Stimulated activated CD4-positive, alpha-beta T cell treated with anti-CD3 and anti-CD28 coated beads, Interleukin-1b, Interleukin-23, amount 100 ng/mL, for 1 hour (primary cell): ENCODE results near the gene HOXA1.

Source experiments
- DNase-seq, 2 donors: peaks; one replicate each; pipeline ENCODE4 v3.0.0-alpha.2; 2020; ENCODE audit warnings: low read depth in 2 of 2

HOXA1 gene

DNA sequence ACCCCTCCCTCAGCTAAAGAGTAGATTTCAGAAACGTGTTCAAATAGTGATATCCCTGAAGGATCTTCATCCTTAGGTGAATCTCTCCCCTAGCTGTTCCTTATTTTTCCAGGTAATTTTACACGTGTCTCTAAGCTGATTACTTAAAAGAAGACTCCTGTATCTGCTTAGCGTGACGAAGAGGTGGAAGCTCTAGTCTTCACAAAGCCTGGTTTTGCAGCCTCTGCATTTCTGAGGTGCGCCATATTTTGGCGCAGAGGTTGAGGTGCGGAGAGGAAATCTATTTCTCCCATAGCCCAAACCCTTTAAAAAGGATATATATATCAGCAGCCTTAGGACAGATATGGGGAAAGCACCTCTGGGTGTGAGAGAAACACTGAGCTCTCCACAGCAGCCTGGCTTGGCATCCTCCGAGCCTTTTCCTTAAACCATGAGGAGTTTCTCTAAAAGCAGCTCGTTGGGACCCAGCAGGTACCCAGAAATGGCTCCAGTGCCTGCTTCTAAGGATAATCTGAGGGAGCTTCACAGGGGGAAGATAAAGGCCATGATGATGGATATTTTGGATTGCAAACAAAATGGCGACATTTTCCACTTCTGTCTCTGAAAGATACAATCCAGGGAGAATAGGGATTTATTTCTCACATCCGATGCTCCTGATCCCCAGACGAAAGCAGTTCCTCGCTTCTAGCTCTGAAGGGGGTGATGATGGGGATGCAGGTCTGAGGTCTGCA lies 9.7 kb upstream of the HOXA1 start:
- no peak for DNase-seq

DNA sequence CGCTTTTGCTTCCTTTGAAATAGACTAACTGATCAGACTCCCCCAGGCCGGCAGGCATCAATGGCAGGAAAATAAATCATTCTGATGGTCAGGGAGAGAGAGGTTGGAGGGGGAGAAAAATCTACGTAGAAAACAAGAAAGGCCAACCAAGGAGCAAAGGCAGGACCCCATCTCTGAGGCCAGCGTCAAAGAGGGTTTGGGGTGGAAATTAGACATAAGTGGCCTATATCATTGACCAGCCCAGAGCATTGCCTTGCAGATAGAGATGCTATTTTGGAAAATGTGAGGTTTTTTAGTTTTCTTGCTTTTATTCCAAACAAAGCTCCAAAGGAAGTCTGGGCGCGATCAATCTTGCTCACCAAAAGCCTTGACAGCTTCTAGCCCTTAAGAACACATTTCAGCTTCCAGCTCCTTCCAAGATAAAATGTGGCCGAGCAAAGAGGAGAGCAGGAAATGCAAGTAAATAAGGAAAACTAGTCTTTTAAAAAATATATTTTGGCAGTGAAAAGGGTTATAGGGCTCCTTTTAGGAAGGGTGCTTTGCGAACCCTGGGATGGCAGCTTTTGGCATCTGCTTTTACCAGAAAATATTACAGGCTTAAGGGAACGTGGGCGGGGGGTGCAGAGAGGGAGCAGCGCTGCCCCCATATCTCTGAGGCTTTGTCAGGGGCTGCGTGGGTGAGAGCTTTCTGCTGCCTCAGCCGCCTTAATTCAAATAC lies 8.7 kb upstream of the HOXA1 start:
- DNase-seq: no peak

DNA sequence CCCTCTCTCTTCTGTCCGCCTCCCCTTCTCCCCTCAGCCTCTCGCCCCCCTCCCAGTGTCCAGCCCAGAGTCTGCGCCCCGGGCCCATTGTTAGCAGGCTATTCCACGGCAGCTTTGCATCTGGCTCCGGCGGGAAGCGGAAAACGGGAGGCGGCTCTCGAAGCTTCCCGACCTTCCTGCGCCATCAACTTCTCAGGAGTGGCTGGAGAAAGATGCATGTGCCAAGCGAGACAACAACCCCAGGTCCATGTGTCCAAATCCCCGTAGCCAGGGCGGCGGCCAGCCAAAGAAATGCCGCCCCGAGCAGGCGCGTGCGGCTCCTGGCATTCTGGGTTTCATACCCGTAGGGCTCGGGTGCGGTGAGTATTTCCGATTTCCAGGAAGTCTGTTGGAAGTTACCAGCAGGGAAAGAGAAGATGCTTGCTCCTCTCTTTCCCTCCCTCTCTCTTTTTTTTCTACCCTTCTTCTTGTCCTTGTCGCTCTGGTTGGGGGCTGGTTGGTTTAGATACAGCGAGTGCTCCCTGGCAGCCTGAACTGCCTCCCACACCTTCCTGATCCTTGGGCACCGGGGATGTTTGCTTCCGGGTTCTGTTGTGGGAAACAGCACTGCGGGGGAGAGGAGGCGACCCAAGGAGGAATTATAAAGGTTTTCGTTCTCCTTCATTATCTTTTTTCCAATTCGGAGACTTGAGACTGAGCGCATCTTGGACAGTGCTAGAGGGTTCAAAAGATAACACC lies 7.9 kb upstream of the HOXA1 start:
- DNase-seq: no peak

DNA sequence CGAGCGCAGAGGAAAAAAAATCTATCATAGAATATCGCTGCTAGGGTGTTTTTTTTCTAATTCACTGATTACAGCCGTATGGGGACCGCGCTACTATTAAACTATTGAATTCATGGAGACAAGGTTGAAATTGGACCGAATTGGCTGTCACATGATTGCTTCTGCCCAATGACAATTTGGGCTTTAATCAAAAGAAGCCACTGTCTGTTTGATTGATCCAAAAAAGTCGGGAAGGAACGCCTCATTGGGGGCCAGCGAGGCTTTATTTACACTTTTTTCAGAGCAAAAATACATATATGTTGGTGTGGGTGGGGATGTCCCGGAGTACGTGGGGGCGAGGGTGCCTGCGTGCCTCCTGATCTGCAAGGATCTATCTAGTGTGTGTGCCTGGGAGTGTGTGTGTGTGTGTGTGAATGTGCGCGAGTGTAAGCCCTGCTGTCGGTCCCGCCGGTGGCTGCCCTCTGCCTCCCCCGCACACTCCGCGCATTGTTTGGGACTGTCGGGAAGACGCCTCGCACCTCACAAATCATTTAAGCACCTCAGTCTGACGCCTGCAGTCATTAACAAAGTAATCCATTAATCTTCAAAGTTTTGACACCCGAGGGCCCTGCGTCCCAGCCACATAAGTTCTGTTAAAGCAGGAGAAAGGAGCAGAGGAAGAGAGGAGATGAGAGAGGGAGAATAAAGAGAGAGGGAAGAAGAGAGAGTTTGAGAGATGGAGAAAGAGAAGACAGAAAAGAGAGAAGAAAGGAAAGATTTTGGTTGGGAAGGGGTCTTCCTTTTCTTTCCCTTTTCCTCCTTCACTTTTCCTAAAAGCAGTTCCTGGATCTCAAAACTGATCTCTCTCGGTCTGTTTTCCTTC lies 7.0 kb upstream of the HOXA1 start, which contains the start of gene HOXA2:
HOXA2 (minus strand) TSS at position 103 of the 862 bp plus-strand sequence. CDS start 183 bp downstream, outside the sequence.
- DNase-seq: no peak

DNA sequence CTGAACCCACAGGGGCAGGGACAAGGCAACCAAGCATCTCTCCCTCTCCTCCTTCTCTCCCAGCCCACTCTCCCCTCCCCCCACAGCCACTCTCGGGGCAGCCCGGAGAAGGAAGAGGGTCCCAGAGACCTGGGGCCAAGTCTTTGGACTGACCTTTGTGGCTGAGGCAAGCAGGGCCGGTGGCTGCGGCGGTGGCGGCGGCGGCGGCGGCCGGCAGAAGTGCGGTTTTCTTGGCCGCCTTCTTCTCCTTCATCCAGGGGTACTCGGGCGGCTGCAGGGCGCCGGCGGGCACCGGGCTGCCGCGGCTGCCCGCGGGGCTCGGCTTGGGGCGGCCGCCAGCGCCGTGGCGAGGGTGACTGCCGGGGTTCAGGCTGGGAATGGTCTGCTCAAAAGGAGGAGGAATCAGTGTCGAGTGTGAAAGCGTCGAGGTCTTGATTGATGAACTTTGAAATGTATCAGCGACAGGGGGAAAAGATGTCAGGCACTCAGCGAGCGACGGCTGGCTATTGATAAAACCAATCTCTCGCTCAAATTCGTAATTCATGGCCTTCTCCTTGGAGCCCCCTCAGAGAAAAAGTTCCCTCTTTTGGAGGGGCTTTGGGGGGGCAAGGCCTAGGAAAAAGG lies 6.3 kb upstream of the HOXA1 start:
- DNase-seq: no peak

DNA sequence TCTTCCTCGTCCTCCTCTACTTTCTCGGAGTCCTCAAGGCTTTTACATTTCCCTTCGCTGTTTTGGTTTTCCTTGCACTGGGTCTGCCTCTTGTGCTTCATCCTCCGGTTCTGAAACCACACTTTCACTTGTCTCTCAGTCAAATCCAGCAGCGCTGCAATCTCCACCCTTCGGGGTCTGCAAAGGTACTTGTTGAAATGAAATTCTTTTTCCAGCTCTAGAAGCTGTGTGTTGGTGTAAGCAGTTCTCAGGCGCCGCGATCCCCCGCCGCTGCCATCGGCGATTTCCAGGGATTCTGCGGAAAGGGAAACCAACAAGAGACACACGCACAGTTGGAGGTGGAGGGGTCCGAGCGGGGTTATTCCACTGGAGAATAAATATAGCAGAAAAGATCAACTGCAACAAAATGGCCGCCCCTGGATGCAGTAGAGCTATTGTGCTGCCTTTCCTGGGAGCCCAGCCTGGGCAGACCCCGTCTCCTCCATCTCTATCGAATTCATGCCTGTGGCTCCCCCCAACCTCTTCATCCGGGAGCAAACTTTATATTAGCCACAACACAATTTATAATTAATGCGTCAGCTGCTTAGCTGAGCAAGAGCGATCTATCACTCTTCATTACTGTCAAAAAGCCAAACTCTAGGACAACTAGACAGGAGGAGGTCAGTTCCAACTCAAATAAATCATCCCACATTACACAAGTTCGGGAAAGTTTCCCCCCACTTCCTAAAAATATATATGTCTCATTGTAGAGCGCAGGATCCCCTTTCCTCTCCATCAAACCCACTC lies 5.6 kb upstream of the HOXA1 start:
- no peak for DNase-seq

DNA sequence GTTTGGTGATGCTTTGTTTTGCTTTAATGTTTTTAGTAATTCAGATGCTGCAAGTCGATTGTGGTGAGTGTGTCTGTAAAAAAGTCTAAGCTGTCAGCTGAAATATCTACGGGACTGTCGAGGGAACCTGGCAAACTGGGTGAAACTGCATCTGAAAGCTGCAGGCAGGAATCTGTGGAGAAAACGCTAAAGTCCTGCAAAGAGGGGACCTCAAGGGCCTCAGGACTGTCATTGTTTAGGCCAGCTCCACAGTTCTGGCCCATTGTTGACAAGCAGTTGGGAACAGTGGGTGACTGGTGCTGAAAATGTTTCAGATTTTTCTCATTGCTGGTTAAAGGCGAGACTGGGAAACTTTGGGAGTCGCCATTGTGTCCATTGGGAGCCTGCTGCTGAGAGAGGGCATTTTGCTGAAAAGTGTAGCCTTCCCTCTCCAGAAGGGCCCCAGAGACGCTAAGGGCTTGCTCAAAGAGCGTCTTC lies 4.9 kb upstream of the HOXA1 start:
- DNase-seq: no peak

DNA sequence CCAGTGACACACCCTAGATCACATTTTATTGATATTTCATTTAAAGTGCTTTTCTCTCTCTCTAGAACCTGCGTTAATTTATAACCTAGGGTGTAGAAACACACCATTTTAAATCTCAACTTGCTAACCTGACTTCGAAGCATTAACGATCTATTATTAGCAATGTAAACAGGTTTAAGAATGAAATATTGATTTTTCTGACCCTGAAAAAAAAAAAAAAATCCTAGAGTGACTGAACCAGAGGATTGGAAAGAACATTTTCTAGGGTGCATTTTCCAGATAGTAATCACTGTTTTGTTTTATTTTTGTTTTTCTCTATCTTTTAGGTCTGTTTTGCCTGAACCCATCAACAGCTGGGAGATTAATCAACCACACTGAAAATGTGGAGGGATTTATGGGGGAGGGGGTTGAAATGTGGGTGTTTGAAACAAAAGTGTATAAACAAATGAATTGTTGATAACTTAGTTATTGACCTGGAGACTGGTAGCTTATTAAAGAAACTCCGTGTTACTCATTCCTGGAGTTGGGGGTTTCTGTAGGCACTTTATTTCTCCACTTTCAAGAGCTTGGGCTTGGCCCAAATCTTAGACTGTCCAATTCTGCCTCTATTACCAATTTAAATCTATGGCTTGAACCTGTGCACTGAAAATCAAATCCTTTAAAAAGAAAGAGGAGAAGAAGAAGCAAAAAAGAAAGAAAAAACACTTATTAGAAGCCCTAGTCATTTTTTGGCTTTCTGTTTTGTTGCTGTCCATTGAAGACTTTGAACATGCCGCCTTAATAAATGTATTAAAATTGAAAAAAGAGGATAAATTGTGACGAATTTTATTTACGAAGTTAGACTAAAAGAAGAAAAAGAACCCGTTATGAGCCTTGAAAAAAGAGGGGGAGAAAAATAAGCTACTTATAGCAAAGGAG lies 3.9 kb upstream of the HOXA1 start:
- DNase-seq: no peak

DNA sequence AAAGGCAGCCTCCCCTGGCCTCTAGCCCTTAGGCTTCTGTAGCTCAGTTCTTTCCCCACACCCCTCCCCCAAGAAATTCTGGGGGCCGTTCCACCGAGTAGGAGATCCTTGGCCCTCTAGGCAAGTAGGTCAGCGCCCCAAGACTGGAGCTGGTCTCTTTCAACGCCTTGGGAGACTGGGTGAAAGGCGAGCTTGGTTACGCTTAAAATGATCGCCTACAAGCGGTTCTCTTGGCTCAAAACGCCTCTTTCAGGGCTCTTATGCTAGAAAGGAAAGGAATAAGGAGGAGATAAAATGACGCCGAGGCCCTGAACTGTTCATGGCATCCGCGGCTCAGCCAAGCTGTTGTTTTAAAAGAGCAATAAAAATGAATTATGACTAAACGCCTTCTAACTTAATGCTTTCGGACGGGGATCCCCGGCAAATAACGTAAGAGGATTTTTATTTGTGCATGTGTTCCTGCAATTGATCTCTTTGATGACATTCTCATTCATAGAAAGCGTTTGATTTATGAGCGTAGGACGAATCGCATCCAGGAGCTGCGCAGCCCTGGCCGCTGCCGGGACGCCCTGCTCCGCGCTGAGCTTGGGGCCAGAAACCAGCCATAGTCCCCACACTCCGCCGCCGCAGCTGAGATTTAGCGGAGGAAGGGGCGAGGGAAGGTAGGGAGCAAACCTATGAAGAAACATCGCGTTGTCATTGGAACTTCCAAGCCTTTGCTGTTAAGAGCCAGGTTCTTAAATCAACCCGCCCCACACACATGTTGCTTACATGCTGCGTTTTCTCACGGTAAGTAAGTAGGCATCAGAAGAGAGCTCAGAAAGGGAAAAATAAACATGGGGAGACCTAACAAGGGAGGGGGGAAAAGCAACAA lies 3.0 kb upstream of the HOXA1 start:
- no peak for DNase-seq

DNA sequence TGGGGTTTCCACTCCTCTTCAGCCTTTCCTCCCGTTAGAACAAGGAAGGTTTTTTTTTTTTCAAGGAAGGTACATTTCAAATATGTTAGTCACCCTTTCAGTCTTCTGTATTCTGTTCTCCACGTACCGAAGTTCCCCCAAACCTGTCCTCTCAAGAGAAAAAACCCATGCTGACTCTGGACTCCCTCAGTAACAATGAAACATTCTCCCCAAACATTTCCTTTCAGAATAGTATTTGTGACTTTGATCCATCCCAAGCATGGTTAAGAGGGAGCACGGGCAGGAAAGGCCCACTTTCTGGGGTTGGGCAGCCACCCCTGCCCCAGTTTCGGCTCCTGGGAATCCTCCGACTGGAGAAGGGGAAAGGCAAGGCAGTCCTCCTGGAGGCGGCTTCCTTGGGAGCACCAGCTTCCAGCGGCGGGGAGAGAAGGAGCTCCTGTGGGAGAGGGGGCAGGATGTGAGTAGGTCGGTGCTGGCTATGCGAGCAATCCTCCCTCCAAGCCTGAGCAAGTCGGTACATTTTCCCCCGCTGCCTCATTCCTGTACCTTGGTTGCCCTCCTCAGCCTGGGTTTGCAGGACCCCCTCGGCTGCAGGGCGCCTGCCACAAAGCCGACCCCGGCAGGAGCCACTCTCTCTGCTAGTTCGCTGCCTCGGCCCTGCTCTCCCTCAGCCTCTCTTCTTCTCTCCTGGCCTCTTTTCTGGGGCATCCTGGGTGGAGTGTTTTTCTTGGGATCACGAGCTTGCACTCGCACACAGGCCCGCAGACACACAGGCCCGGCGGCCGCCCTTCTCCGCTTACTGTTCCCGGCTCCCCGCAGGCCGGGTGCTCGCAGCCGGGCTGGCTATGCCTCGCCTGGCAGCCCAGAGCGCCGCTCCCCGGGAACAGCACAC lies 2.1 kb upstream of the HOXA1 start:
- no peak for DNase-seq

DNA sequence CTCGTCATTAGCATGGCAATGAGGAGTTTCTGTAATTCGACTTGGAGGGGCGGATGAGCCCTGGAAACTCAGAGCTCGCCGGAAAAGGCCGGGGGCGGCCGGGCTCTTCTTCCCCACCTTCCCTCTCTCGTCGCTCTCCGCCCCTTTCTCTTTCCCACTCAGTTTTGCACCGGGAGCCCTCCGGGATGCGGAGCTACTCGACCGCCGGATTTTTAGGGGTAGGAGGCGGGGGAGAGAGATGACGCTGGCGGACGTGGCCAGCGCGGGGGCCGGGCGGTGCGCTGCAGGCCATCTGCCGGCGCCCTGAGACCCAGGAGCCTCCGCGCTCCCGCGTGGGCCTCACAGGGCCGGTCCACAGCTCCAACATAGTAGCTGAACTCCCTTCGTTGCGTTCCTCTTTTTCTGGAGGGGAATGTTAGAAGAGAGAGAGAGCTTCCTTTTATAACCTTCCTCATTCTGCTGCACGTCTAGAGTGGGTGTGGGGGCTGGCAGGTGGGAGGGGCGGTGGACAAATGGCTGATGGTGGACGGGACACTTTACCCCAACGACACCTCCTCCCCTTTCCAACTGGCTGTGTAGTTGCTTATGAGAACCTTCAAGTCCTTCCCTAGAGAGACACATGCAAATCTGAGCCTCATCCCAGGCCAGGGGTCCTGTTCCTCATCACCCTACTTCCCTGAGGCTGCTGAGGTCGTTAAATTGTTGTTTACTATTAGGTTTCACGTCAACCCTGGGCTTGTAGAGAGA lies 1.1 kb upstream of the HOXA1 start:
- no peak for DNase-seq

DNA sequence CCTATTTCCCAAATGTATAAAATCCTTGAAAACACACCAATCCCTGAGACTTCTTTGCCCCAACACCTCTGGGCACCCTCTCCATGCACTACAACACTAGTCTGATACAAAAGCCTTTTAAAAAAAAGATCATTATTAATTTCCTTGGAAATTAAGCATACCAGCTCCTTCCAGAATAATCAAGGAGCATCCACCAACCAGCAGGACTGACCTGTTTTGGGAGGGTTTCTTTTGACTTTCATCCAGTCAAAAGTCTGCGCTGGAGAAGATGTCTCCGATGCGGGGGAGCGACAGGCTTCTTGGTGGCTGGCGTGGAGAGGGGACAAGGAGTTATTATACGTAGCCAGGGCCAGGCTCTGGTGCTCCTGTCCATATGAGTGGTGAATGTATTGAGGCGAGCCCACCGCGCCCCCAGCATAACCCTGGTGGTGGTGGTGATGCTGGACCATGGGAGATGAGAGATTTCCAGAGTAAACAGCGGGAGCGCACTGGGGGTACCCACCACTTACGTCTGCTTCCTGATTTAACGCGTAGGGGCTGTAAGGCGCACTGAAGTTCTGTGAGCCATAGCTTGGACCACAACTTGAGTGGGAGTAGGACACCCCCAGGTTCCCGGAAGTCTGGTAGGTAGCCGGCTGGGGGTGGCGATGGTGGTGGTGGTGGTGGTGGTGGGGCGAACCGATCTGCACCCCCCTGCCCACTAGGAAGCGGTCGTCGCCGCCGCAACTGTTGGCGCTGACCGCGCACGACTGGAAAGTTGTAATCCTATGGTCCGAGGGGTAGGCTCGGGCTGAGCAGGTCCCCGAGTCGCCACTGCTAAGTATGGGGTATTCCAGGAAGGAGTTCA lies 527 bp downstream of the HOXA1 start:
- DNase-seq: no peak

DNA sequence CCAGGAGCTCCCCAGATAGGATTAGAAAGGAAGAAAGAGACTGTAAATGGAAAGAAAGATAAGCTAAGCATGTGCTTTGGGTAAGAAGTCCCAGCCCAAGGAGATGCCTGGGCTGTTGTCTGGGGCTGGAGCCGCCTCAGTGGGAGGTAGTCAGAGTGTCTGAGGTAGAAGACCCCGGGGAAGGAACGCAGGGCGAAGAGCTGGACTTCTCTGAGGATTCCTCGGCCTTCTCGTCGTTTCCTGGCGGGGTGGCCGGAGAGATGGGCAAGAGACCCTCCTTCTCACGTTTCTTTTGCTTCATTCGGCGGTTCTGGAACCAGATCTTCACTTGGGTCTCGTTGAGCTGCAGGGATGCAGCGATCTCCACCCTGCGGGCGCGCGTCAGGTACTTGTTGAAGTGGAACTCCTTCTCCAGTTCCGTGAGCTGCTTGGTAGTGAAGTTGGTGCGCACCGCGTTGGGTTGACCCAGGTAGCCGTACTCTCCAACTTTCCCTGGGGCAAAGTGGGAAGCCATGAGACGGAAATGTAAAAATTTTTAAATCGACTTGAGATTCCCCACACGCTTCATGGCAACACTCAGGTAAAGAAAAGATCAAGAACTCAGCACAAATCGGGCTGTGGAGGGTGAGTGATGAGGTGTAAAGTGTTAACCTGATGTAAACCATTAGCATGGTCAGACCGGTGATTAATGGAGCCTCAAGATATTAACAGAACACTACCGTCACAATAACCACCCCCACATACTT lies 1.3 kb downstream of the HOXA1 start:
- no peak for DNase-seq

DNA sequence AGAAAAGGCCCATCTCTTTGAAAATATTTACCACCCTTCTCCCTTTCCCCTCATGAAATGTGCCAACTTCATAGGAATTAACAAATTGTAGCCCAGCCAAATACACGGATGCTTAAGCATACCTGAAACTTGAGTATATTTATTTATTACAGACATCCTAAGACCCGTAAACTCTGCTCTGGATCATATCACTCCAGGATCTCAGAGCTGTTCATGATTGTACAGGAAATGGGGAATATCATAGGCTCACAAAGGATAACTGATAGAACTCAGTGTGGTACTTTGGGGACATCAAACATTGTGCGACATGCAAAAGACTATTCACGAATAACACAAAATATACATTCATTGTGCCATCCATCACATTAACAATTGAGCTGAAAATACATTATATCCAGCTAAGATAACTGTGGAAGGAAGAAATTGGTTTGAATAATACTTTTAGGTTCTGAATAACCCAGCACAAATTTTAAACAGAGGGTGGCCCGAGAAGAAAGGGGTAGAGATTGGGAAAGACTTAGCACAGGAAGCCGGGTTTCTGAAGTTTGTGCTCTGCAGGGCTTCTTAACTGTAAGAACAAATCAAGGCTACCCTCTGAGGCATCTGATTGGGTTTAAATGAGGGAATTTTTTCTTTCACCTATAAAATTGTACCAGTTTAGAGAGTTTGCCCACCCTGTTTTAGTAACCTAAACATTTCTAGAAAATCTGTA lies 2.5 kb downstream of the HOXA1 start:
- no peak for DNase-seq
